Urothelium cell line (cell line): ENCODE measurements around the gene PIP4P1.

Experiments used
- DNase-seq: peaks from one replicate; pipeline ENCODE4 v3.0.0; 2011; ENCODE audit warnings: low spot score, mixed read lengths
- FAIRE-seq: peaks from 2 replicates; lab custom pipeline; 2011; peaks lifted over from hg19 to GRCh38; lab: Jason Lieb, UNC

PIP4P1 gene

DNA sequence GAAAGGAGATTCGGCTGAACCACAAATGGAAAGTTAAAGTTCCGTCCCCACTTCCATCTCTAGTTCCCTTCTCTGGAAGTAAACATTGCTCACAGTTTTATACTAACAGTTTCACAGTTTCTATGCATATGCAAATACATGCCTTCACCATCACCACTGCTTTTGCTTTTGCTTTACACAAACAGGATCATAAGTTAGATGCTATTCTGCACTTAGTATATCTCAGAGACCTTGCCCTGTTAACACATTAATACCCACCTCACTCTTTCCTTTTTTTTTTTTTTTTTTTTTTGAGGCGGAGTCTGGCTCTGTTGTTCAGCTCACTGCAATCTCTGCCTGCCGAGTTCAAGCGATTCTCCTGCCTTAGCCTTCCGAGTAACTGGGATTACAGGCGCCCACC, 48.8 kb downstream of the PIP4P1 start:
- FAIRE-seq = no peak
- no peak for DNase-seq

DNA sequence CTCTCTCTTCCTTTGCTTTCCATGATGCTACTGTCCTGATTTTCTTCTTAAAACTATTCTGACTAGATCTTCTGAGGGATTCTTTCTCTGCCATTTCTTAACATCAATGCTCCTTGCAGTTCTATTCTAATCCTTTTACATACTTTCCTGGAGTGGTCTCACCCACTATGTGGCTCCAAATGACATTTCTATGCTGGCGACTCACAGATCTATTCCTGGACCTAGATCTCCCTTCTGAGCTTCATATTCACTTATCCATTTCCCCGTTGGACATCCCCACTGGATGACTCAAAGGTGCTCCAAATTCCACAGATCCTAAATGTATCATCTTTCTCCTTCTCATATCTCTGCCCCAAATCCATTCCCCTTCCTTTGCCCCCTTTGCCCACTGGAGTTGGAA, 52.0 kb downstream of the PIP4P1 start:
- no peak for DNase-seq

More for the DNA sequence above, 52.0 kb downstream of the PIP4P1 start:
- FAIRE-seq = no peak
